Activated naive CD4-positive, alpha-beta T cell treated with anti-CD3 and anti-CD28 coated beads, Interleukin-2, amount 10 ng/mL, durations not matched to agents 7 days and 5 days (primary cell): Measurements from ENCODE around the gene ZNF668.

Experiments used
- CTCF ChIA-PET: fragments of 350-600 bp; sonication (Branson Sonifier 250); formaldehyde crosslinking; loops from one replicate; lab custom pipeline; 2021; ENCODE audit warnings: antibody characterized with exemption; lab: Charles Lee
- DNase-seq: peaks from one replicate; pipeline ENCODE4 v3.0.0-alpha.2; 2020
- H3K27ac Mint-ChIP-seq: one replicate; pipeline ENCODE4 v1.8.0; 2021; ENCODE audit warnings: mild to moderate bottlenecking, moderate library complexity, mixed read lengths
- H3K27me3 Mint-ChIP-seq: one replicate; pipeline ENCODE4 v1.8.0; 2021; ENCODE audit warnings: mild to moderate bottlenecking, mixed read lengths
- H3K36me3 Mint-ChIP-seq: one replicate; pipeline ENCODE4 v1.8.0; 2021; ENCODE audit warnings: mixed read lengths
- H3K4me1 Mint-ChIP-seq: one replicate; pipeline ENCODE4 v1.8.0; 2021; ENCODE audit warnings: mixed read lengths
- H3K4me3 Mint-ChIP-seq: one replicate; pipeline ENCODE4 v1.8.0; 2021; ENCODE audit warnings: mild to moderate bottlenecking, moderate library complexity, mixed read lengths
- H3K9me3 Mint-ChIP-seq: one replicate; pipeline ENCODE4 v1.8.0; 2021; ENCODE audit warnings: mixed read lengths

Gene ZNF668

DNA sequence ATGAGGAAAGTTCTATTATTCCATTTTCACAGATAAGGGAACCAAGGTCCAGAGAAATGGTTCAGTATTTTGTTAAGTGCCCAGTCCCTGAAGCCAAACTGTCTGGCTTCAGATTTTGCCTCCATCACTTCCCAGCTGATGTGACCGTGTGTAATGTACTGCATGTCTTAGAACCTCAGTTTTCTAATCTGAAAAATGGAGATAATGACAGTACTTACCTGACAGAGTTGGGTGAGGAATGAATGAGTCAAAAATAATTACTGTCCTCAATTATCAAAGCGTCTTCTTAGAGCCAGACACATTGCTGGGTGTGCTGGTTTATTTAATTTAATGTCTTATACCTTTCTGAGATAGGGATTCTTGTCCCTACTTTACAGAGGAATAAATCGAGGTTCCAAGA lies 6.7 kb downstream of the ZNF668 start:
- H3K9me3 Mint-ChIP-seq: no peaks in the 10 kb centered on the region

DNA sequence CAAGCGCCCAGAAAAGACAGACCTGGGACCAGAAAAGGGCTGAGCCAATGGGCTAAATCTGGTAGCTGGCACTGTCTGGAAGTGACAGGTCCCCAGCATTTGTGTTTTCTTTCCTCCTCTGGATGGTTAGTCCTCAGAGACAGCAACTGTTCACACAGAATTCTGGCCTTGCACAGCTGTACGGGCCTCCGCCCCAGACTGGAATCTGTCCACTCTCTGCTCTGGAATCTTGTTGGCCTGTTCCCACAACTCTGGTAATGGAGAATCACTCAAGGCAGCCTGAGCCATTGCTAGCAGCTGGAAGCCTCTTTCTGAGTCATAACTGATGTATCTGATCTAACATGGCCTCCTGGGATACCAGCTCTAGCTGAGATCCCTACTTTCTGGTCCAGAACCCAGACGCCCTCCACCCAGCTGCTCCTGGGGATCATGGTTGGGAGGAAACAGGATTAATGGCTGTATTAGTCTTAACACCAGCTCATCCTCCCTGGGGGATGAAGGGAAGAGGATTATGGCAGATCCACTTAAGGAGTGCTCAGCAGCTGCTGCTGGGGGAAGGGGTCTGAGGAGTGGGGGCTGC lies 9.1 kb downstream of the ZNF668 start:
- H3K27ac Mint-ChIP-seq: peak overlapping the region; percentile 80
- peak overlapping the region; percentile 46 for H3K4me3 Mint-ChIP-seq
- H3K9me3 Mint-ChIP-seq: no peaks in the 10 kb centered on the region
- peaks cover 40% of the 10 kb centered on the region for H3K36me3 Mint-ChIP-seq
- DNase-seq: no peak
- H3K4me1 Mint-ChIP-seq: peaks cover 49% of the 10 kb centered on the region
- no peaks in the 10 kb centered on the region for H3K27me3 Mint-ChIP-seq
- CTCF ChIA-PET: interaction anchor here (0.5 kb wide), 1 partner anchor 334 kb away, joined by 3 read pairs; no protein-coding TSS in a partner anchor

More for the DNA sequence above, 6.7 kb downstream of the ZNF668 start:
- CTCF ChIA-PET: interaction anchor here (1.7 kb wide), 1 partner anchor 85 kb away, joined by 3 read pairs; no protein-coding TSS in a partner anchor
- Mint-ChIP-seq H3K4me3 (no peak overlapping the region), H3K27me3 (no peaks in the 10 kb centered on the region), H3K36me3 (peaks cover 24% of the 10 kb centered on the region), H3K4me1 (peaks cover 59% of the 10 kb centered on the region), H3K27ac (no peak overlapping the region)
- DNase-seq: no peak

DNA sequence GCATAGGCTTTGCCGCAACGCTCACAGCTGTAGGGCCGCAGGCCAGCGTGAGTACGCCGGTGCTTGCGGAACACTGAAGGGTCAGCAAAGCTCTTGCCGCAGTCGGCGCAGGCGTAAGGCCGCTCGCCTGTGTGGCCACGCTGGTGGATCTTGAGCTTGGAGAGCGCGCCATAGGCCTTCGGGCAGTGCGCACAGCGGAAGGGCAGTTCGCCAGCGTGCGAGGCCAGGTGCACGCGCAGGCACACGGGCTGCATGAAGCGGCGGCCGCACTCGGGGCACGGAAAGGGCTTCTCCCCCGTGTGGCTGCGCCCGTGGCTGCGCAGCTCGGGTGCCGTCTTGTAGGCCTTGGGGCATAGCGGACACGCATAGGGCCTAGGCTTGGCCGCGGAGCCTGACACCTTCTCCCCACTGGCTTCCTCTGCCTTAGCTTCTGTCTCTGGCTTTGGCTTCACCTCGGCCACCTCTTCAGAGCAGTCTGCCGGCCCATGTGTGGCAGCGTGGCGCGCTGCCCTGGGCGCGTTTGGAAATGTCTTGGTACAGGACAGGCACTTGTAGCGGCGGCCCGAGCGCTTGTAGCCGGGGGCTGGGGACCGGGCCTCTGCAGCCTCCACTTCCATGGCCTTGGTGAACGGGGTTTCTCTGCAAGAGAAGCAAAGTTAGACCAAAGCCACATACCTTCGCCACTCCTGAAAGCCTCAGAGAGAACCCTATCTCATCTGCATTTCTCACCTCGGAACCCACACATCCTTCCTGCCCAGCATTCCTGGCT lies 10.0 kb downstream of the ZNF668 start:
- H3K27ac Mint-ChIP-seq: peak overlapping the region; percentile 80
- peaks cover 44% of the 10 kb centered on the region for H3K4me1 Mint-ChIP-seq
- H3K9me3 Mint-ChIP-seq: no peaks in the 10 kb centered on the region
- H3K36me3 Mint-ChIP-seq: peaks cover 44% of the 10 kb centered on the region
- CTCF ChIA-PET: interaction anchor here (0.5 kb wide), 1 partner anchor 333 kb away, joined by 3 read pairs; no protein-coding TSS in a partner anchor
- H3K4me3 Mint-ChIP-seq: peak overlapping the region; percentile 46
- DNase-seq: peak; percentile 44
- no peaks in the 10 kb centered on the region for H3K27me3 Mint-ChIP-seq

DNA sequence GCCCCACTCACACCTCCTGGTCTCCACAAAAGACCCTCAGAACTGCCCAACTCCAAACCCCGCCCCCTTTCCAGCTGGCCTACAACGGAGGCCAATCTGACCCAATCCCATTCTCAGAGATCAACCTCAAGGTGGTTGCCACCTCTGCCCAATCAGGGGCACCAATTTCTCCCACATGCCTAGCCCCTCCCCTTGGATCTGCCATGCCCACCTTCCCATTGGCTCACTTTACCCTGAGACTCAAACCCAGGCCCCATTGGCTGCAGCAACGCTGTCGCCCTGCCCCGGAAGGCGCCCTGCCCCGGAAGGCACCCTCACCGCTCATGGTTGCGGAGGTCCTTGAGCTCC lies 10.6 kb downstream of the ZNF668 start:
- peak overlapping the region; percentile 16 for H3K27ac Mint-ChIP-seq
- H3K9me3 Mint-ChIP-seq: no peaks in the 10 kb centered on the region
- DNase-seq: no peak
- no peaks in the 10 kb centered on the region for H3K27me3 Mint-ChIP-seq
- H3K4me1 Mint-ChIP-seq: peaks cover 40% of the 10 kb centered on the region
- CTCF ChIA-PET: no interaction called here
- peaks cover 44% of the 10 kb centered on the region for H3K36me3 Mint-ChIP-seq
- peak overlapping the region; percentile 46 for H3K4me3 Mint-ChIP-seq

DNA sequence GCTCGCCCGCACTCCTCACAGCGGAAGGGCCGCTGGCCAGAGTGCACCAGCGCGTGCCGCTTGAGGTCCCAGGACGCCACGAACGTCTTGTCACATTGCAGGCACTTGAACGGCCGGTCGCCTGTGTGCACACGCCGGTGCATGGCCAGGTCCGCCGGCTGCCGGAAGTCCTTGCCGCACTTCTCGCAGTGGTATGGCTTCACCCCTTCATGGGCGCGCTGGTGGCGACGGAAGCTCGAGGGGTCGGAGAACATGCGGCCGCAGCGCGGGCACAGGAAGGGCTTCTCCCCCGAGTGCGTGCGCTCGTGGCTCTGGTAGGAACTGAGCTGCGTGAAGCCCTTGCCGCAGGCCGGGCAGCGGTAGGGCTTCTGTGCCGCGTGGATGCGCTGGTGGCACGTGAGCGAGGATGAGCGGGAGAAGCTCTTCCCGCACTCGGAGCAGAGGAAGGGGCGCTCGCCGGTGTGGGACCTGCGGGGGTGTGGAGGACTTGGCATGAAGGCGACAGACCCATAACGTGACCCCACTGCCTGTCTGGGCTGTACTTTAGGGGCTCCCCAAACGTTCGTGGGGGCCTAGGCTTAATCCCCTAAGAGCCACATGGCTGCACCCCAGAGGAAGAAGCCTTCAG lies 12.1 kb downstream of the ZNF668 start:
- Mint-ChIP-seq H3K27me3 (no peaks in the 10 kb centered on the region), H3K36me3 (peaks cover 46% of the 10 kb centered on the region), H3K4me3 (no peak overlapping the region), H3K9me3 (no peaks in the 10 kb centered on the region), H3K27ac (peak overlapping the region; percentile 5), H3K4me1 (peaks cover 40% of the 10 kb centered on the region)
- no peak for DNase-seq
- CTCF ChIA-PET: no interaction called here

DNA sequence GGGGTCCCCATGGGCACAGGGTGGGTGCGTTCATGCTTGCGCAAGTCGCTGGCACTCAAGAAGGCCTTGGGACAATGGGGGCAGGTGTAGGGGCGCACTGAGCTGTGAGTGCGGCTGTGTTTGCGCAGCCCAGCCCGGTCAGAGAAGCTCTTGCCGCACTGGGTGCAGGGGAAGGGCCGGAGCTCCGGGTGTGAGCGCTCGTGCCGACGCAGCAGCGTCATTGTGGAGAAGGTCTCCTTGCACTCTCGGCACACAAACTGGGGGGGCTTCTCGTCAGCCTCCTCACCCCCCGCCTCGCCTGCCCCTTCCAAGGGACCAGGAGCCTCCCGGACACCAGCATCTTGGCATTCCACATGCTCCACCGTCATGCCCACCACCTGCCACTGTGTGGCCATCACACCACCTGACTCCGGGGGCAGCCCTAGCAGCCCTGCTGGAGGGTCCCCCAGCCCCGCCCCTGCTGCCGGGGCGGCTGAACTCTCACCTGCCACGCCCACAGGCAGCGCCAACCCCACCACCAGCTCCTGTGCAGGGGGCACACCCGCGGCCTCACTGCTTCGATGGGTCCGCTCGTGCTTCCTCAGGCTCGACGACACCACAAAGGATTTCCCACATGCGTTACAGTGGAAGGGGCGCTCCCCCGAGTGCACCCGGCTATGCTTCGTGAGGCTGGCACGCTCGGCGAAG lies 12.8 kb downstream of the ZNF668 start:
- H3K27me3 Mint-ChIP-seq: no peaks in the 10 kb centered on the region
- no peaks in the 10 kb centered on the region for H3K9me3 Mint-ChIP-seq
- no peak for DNase-seq
- peaks cover 46% of the 10 kb centered on the region for H3K36me3 Mint-ChIP-seq
- CTCF ChIA-PET: no interaction called here
- H3K27ac Mint-ChIP-seq: no peak overlapping the region
- no peak overlapping the region for H3K4me3 Mint-ChIP-seq
- peaks cover 35% of the 10 kb centered on the region for H3K4me1 Mint-ChIP-seq

DNA sequence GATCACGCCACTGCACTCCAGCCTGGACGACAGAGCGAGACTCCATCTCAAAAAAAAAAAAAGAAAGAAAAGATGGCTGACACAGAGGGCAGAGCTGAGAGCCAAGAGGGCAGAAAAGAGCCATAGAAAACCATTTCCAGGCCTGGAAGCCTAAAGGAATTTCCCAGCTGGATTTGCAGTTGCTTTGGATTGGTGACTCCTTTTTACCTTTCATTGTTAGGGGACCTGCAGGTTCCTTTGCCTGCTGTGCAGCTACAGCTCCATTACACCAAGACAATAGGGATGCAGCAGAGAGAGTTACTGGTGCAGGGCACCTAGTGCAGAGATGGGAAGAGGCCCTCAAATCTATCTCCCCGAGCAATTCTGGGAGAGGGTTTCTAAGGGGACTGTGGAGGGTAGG lies 18.4 kb downstream of the ZNF668 start:
- Mint-ChIP-seq H3K4me1 (peaks cover 5% of the 10 kb centered on the region), H3K4me3 (no peak overlapping the region), H3K27ac (no peak overlapping the region), H3K36me3 (peaks cover 12% of the 10 kb centered on the region), H3K9me3 (no peaks in the 10 kb centered on the region), H3K27me3 (peaks cover 15% of the 10 kb centered on the region)
- CTCF ChIA-PET: interaction anchor here (0.6 kb wide), 1 partner anchor 499 kb away, joined by 3 read pairs; no protein-coding TSS in a partner anchor
- DNase-seq: no peak

DNA sequence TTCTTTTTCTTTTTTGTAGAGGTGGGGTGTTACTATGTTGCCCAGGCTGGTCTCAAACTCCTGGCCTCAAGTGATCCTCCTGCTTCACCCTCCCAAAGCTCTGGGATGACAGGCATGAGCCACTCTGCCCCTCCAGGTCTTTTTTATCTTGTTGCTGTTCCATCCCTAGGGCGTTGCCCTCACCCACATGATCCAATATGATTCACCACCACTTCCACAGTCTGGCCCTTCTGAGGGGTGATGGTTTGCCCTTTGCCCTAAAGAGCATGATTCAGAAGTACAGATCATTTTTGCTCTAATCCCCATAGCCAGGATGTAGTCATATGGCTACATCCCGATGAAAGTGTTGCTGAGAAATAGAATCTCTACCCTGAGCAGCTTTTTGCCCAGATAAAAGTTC lies 21.9 kb downstream of the ZNF668 start:
- no peak overlapping the region for H3K27ac Mint-ChIP-seq
- H3K36me3 Mint-ChIP-seq: no peaks in the 10 kb centered on the region
- no peak for DNase-seq
- CTCF ChIA-PET: no interaction called here
- H3K4me1 Mint-ChIP-seq: peaks cover 5% of the 10 kb centered on the region
- H3K4me3 Mint-ChIP-seq: no peak overlapping the region
- H3K27me3 Mint-ChIP-seq: peaks cover 22% of the 10 kb centered on the region
- no peaks in the 10 kb centered on the region for H3K9me3 Mint-ChIP-seq

DNA sequence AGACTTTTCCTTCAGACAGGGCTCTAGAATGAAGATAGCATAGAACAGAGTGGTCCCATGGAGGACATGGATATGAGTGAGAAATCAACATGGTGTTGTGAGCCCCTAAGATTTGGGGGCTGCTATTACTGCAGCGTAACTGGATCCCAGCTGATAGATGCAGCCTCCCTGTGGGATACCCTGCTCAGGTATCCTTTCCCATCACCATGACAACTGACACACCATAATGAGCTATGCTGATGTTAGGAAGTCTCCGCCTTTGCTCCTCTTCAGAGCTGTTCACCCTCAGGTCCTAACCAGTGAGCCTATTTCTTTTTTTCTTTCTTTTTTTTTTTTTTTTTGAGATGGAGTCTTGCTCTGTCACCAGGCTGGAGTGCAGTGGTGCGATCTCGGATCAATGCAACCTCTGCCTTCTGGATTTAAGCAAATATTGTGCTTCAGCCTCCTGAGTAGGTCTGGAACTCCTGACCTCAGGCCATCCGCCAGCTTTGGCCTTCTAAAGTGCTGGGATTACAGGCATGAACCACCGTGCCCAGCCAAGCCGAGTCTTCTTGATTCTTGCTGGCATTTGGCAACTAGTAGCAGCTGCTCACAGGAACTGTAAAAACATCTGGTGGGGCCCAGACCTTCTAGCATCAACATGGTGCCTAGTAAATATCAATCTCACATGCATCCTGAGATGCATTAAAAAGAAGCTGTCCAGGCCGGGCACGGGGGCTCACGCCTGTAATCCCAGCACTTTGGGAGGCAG lies 23.6 kb downstream of the ZNF668 start:
- Mint-ChIP-seq H3K4me3 (no peak overlapping the region), H3K9me3 (no peaks in the 10 kb centered on the region), H3K36me3 (no peaks in the 10 kb centered on the region), H3K27me3 (peaks cover 22% of the 10 kb centered on the region), H3K27ac (no peak overlapping the region), H3K4me1 (peaks cover 5% of the 10 kb centered on the region)
- no peak for DNase-seq
- CTCF ChIA-PET: no interaction called here

DNA sequence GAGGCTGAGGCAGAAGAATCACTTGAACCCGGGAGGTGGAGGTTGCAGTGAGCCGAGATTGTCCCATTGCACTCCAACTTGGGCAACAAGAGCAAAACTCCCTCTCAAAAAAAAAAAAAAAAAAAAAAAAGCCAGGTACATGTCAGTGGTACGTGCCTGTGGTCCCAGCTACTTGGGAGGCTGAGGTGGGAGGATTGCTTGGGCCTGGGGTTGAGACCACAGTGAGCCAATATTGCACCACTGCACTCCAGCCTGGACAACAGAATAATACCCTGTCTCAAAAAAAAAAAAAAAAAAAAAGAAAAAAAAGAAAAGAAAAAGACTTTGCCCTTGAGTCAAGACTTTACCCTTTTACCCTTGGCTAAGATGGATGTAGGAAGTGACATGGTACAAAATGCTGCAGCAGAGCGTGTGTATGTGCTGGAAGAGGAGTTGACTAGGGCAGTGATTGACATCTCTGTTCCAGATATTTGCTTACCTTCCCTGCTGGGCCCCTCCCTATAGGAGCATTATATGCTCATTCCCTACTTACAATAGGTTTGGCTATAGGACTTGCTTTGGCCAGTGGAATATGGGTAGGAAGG lies 30.1 kb downstream of the ZNF668 start:
- Mint-ChIP-seq H3K4me3 (no peak overlapping the region), H3K27ac (no peak overlapping the region), H3K4me1 (no peaks in the 10 kb centered on the region), H3K9me3 (no peaks in the 10 kb centered on the region), H3K27me3 (no peaks in the 10 kb centered on the region), H3K36me3 (peaks cover 13% of the 10 kb centered on the region)
- DNase-seq: no peak
- CTCF ChIA-PET: no interaction called here

DNA sequence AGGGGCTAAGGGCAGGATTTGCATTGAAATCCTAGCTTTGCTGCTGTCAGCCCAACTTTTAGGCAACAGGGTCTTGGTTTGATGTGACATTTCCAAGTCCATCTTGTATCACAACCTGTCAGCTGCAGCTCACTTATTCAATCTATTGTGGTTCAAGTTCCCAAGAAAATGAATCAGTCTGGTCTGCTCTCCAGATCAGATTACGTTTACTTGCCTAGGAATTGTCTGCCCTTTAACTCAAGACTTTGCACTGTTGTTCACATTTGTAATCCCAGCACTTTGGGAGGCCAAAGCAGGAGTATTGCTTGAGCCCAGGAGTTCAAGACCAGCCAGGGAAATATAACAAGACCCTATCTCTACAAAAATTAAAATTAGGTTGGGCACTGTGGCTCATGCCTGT lies 30.7 kb downstream of the ZNF668 start:
- Mint-ChIP-seq H3K4me1 (no peaks in the 10 kb centered on the region), H3K27me3 (no peaks in the 10 kb centered on the region), H3K36me3 (peaks cover 18% of the 10 kb centered on the region), H3K9me3 (no peaks in the 10 kb centered on the region), H3K27ac (no peak overlapping the region), H3K4me3 (no peak overlapping the region)
- CTCF ChIA-PET: no interaction called here
- DNase-seq: no peak

DNA sequence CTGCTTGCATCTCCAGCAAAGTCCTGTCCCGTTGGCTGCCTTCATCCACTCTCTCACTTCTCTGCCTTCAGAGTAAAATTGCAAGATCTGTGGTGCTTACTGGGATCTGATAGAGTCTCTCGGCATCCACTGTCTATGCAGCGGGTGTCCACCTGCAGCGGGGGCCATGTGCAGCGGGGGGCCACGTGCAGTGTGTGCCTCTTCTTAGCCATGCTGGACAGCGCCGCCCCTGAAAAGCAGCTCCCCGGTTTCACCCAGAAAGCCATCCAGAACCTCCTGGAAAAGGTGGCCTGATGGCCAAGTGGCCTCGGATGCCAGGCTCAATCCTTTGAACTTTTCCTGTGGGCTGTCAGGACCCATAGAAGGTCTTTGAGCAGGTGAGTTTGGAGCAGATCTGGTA lies 31.2 kb downstream of the ZNF668 start:
- Mint-ChIP-seq H3K9me3 (no peaks in the 10 kb centered on the region), H3K36me3 (peaks cover 18% of the 10 kb centered on the region)

DNA sequence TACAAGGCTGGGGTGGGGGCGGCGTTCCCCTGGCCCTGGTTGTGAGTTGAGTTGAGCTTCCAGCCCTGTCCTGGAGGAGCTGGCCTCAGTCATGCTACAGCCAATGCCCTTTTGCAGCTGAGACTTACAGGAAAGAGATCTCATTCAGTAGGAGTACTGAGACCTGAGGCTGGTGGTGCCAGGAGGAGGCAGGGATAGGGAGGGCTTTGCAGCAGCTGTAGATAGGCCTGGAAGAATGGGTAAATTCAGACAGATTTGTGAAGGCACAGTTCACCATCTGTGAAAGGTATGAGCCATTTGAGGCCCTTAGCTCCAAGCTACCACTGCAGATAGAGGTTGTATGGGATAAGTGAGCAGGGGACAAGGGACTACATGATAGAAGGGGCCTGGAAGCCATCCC lies 35.0 kb downstream of the ZNF668 start:
- Mint-ChIP-seq H3K9me3 (no peaks in the 10 kb centered on the region), H3K27me3 (no peaks in the 10 kb centered on the region), H3K4me1 (peaks cover 12% of the 10 kb centered on the region), H3K4me3 (no peak overlapping the region), H3K36me3 (peaks cover 31% of the 10 kb centered on the region), H3K27ac (no peak overlapping the region)
- CTCF ChIA-PET: no interaction called here
- DNase-seq: no peak

More for the DNA sequence above, 31.2 kb downstream of the ZNF668 start:
- Mint-ChIP-seq H3K27me3 (no peaks in the 10 kb centered on the region), H3K4me3 (no peak overlapping the region), H3K4me1 (no peaks in the 10 kb centered on the region), H3K27ac (no peak overlapping the region)
- no peak for DNase-seq
- CTCF ChIA-PET: no interaction called here
